Measurements from ENCODE around the gene LBHD1. TPM values are rescaled to one million over a fixed set of nuclear protein-coding genes. Genes with fewer than 3 reads are reported as not detected.

The LBHD1 gene
- total RNA-seq (2022) (8.3 and 8.7 TPM in 2 replicates), Bru-seq, nascent RNA (percentile 64 among the genes with signal in this experiment), BruChase-seq, experiment 1, labeled RNA remaining after a 6-hour chase (percentile 82 among the genes with signal in this experiment), BruChase-seq, experiment 2, labeled RNA remaining after a 2-hour chase (percentile 76 among the genes with signal in this experiment)
- long read RNA-seq, partial matches to known transcripts = 3 of 10 reads
- long read RNA-seq, other reads (novel, unspliced or antisense) = 5 of 10 reads

DNA sequence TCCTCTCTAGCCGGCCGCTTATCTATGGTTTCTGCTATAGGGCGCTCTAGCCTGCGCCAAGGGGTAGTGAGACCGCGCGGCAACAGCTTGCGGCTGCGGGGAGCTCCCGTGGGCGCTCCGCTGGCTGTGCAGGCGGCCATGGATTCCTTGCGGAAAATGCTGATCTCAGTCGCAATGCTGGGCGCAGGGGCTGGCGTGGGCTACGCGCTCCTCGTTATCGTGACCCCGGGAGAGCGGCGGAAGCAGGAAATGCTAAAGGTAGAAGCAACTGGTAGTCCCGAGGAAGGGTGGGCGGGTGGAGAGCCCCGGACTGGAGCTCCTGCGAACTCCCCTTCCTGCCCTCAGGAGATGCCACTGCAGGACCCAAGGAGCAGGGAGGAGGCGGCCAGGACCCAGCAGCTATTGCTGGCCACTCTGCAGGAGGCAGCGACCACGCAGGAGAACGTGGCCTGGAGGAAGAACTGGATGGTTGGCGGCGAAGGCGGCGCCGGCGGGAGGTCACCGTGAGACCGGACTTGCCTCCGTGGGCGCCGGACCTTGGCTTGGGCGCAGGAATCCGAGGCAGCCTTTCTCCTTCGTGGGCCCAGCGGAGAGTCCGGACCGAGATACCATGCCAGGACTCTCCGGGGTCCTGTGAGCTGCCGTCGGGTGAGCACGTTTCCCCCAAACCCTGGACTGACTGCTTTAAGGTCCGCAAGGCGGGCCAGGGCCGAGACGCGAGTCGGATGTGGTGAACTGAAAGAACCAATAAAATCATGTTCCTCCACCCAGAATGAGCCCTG, at the start of gene LBHD1, which contains the start of gene UQCC3:
Gene LBHD1 (minus strand): TSS at position 660 of the 782 bp plus-strand sequence. CDS start 2,236 bp downstream, outside the sequence.
Gene UQCC3 (plus strand): TSS at position 66 of the 782 bp plus-strand sequence. CDS start 73 bp downstream, at position 139.
- peak; percentile 85 for DNase-seq (ENCODE audit: unreplicated experiment)
- peak within 1 kb of the TSS; percentile 95 for H3K27ac Mint-ChIP-seq (ENCODE audit: low read depth, unreplicated experiment)
- no peaks in the 10 kb centered on the region for H3K9me3 Mint-ChIP-seq (ENCODE audit: unreplicated experiment)
- BruUV-seq (replicated peaks) = TSS peak; percentile 22
- H3K4me1 Mint-ChIP-seq (ENCODE audit: insufficient read depth, unreplicated experiment) = peaks cover 6% of the 10 kb centered on the region
- no peaks in the 10 kb centered on the region for H3K27me3 Mint-ChIP-seq (ENCODE audit: insufficient read depth, unreplicated experiment)
- ChIA-PET POLR2A (interaction anchor here (0.5 to 10.6 kb wide), 44 partner anchors 7 to 548 kb away, joined by 3 to 182 read pairs (median 8); partner anchors contain the start of genes B3GAT3, GANAB, GNG3 and HNRNPUL2), CTCF (interaction anchor here (0.5 to 1.5 kb wide), 5 partner anchors 9 to 116 kb away, joined by 3 to 11 read pairs (median 3); no protein-coding TSS in a partner anchor)
- intact Hi-C loops (cut with micrococcal nuclease) = loop anchor here (5.0 kb wide), 1 partner anchor 79 kb away; the partner anchor contains the start of gene TUT1
- H3K4me3 Mint-ChIP-seq (ENCODE audit: unreplicated experiment) = peak within 1 kb of the TSS; percentile 95
- TF ChIP-seq, protein P1, sequence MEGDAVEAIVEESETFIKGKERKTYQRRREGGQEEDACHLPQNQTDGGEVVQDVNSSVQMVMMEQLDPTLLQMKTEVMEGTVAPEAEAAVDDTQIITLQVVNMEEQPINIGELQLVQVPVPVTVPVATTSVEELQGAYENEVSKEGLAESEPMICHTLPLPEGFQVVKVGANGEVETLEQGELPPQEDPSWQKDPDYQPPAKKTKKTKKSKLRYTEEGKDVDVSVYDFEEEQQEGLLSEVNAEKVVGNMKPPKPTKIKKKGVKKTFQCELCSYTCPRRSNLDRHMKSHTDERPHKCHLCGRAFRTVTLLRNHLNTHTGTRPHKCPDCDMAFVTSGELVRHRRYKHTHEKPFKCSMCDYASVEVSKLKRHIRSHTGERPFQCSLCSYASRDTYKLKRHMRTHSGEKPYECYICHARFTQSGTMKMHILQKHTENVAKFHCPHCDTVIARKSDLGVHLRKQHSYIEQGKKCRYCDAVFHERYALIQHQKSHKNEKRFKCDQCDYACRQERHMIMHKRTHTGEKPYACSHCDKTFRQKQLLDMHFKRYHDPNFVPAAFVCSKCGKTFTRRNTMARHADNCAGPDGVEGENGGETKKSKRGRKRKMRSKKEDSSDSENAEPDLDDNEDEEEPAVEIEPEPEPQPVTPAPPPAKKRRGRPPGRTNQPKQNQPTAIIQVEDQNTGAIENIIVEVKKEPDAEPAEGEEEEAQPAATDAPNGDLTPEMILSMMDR (IDR thresholded peaks at IDR 0.05; ENCODE audit: unreplicated experiment) = no peak
- peaks cover 72% of the 10 kb centered on the region for H3K36me3 Mint-ChIP-seq (ENCODE audit: insufficient read depth, unreplicated experiment)

DNA sequence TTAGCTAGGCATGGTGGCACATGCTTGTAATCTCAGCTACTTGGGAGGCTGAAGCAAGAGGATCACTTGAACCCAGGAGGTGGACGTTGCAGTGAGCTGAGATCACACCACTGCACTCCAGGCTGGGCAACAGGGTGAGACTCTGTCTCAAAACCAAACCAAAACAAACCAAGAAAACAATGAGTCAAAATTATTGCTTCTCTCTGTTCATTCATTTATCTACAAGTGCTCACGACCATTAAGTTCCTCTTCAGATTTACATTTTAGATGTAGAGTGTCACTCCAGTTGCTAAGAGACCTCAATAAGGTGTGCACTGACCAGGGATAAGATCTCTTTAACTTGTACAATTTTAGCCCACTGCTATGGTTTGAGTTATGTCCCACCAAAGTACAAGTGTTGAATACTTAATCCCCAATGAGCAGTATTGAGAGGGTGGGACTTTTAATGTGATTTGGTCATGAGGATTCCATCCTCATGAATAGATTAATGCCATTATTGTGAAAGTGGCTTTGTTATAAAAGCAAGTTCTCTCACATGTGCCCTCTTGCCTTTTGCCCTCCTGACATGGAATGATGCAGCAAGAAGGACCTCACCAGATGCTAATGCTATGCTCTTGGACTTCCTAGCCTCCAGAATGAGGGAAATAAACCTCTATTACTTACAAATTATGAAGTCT, 47.4 kb upstream of the LBHD1 start:
- BruUV-seq (replicated peaks) = no TSS peak
- no peaks in the 10 kb centered on the region for H3K27me3 Mint-ChIP-seq (ENCODE audit: insufficient read depth, unreplicated experiment)
- intact Hi-C loops (cut with micrococcal nuclease) = no loop called here
- H3K27ac Mint-ChIP-seq (ENCODE audit: low read depth, unreplicated experiment) = no peak overlapping the region
- no peaks in the 10 kb centered on the region for H3K9me3 Mint-ChIP-seq (ENCODE audit: unreplicated experiment)
- ChIA-PET CTCF (interaction anchor here (1.0 to 1.6 kb wide), 3 partner anchors 38 to 324 kb away, joined by 3 to 6 read pairs (median 4); no protein-coding TSS in a partner anchor), POLR2A (interaction anchor here (0.6 to 15.7 kb wide), 4 partner anchors 7 to 68 kb away, joined by 3 to 197 read pairs (median 6); partner anchors contain the start of genes HNRNPUL2, TMEM179B and TTC9C)
- H3K4me3 Mint-ChIP-seq (ENCODE audit: unreplicated experiment) = no peak overlapping the region
- peaks cover 92% of the 10 kb centered on the region for H3K36me3 Mint-ChIP-seq (ENCODE audit: insufficient read depth, unreplicated experiment)
- H3K4me1 Mint-ChIP-seq (ENCODE audit: insufficient read depth, unreplicated experiment) = peaks cover 21% of the 10 kb centered on the region
- TF ChIP-seq, protein P1 (IDR thresholded peaks at IDR 0.05; ENCODE audit: unreplicated experiment) = no peak
- no peak for DNase-seq (ENCODE audit: unreplicated experiment)

DNA sequence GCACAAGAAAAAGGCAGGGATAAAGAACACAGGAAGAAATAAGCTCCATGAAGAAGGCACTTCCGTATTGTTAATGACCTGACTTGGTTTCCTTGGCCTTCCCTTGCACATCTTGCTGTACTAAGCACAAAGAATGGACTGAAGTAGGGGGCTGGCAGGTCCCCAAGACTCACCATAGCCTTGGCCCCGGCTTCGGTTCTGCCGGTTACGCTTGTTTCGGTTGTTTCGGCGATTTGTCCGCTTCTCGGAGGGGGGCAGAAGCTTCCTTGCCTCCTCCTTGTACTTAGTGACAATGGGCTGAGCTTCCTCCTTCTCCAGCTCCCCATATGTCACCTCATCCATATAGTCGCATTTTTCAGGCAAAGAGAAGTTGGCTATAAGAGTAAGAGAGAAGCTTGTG, 44.7 kb upstream of the LBHD1 start:
- ChIA-PET POLR2A (interaction anchor here (0.6 to 15.7 kb wide), 3 partner anchors 9 to 161 kb away, joined by 3 to 197 read pairs (median 4); partner anchors contain the start of genes HNRNPUL2, TAF6L and TTC9C), CTCF (interaction anchor here (0.5 to 1.7 kb wide), 5 partner anchors 16 to 128 kb away, joined by 3 to 8 read pairs (median 3); no protein-coding TSS in a partner anchor)
- H3K27ac Mint-ChIP-seq (ENCODE audit: low read depth, unreplicated experiment) = no peak overlapping the region
- H3K27me3 Mint-ChIP-seq (ENCODE audit: insufficient read depth, unreplicated experiment) = no peaks in the 10 kb centered on the region
- H3K4me1 Mint-ChIP-seq (ENCODE audit: insufficient read depth, unreplicated experiment) = peaks cover 15% of the 10 kb centered on the region
- BruUV-seq (replicated peaks) = no TSS peak
- H3K4me3 Mint-ChIP-seq (ENCODE audit: unreplicated experiment) = no peak overlapping the region
- TF ChIP-seq, protein P1 (IDR thresholded peaks at IDR 0.05; ENCODE audit: unreplicated experiment) = no peak
- intact Hi-C loops (cut with micrococcal nuclease) = no loop called here
- no peaks in the 10 kb centered on the region for H3K9me3 Mint-ChIP-seq (ENCODE audit: unreplicated experiment)
- H3K36me3 Mint-ChIP-seq (ENCODE audit: insufficient read depth, unreplicated experiment) = peaks cover 79% of the 10 kb centered on the region
- DNase-seq (ENCODE audit: unreplicated experiment) = no peak
